Testis (tissue), 5 donors: ENCODE data around the gene ALPI. TPM values are rescaled to one million over a fixed set of nuclear protein-coding genes. Genes with fewer than 3 reads are reported as not detected.
"Not testable (repeated sequence)": the region's sequence is repeated elsewhere in the genome, so short reads cannot be mapped to it uniquely, and the experiment has no call there.

Experiments
- DNase-seq: peaks from one replicate; pipeline ENCODE4 v3.0.0-alpha.2; 2019
- H3K27ac ChIP-seq, 2 donors: fragments of 200-600 bp; sonication (generic); one replicate each; pipeline ENCODE4 v1.5.1; 2019
- H3K27me3 ChIP-seq: fragments of 200-600 bp; sonication (generic); one replicate; pipeline ENCODE4 v1.5.1; 2019
- H3K36me3 ChIP-seq: fragments of 200-600 bp; sonication (generic); one replicate; pipeline ENCODE4 v1.5.1; 2017; ENCODE audit warnings: low read depth; ENCODE audit errors: missing control alignments
- H3K4me1 ChIP-seq: fragments of 200-600 bp; sonication (generic); one replicate; pipeline ENCODE4 v1.5.1; 2019
- H3K4me3 ChIP-seq, 2 donors: fragments of 200-600 bp; sonication (generic); one replicate each; pipeline ENCODE4 v1.5.1; 2017 to 2019
- H3K9me3 ChIP-seq: fragments of 200-600 bp; sonication (generic); one replicate; pipeline ENCODE4 v1.5.1; 2017
- POLR2A ChIP-seq: fragments of 450-650 bp; IDR thresholded peaks from one replicate; pipeline ENCODE4 v1.6.1; 2017; ENCODE audit warnings: antibody characterized with exemption, mild to moderate bottlenecking, moderate library complexity
- WGBS, 2 donors: methylation state at CpG; one replicate each; pipeline ENCODE4 v1.1.5; 2018; 5-methylcytosine and 5-hydroxymethylcytosine counted together
- intact Hi-C: fragments of 100-400 bp; cut with DNase I; formaldehyde crosslinking; loops from one replicate; pipeline ENCODE4 v1.15.1; 2023; ENCODE audit warnings: low total_unique reads
- long read RNA-seq, 2 donors: transcript quantifications; one replicate each; lab custom pipeline, GENCODE V29; 2026
- polyA plus RNA-seq: library from polyadenylated mRNA; stranded (reverse); fragments of 350-450 nt; fragmentation: Illumina TruSeq; extraction: RNeasy Lipid Tissue Mini Kit (QIAGEN cat#74804); gene quantifications from one replicate; pipeline ENCODE4 v1.2.3, GENCODE V29; 2014; ENCODE audit warnings: low read depth, low replicate concordance; ENCODE audit not compliant: insufficient read depth
- total RNA-seq, 2 donors: library from RNA; depleted of rRNA; stranded (reverse); fragments of >200 nt; gene quantifications; one replicate each; pipeline ENCODE4 v1.2.3, GENCODE V29; 2016
- TF ChIP-seq, protein P1 (sequence below), 3 experiments: fragments of 450-650 bp in 2 of 3; fragments of 200-600 bp in 1 of 3; sonication (generic) in 1 of 3; IDR thresholded peaks; one replicate each; pipeline ENCODE4 v1.5.1; 2016 to 2019; ENCODE audit warnings: antibody characterized with exemption in 3 of 3, mild to moderate bottlenecking in 2 of 3, moderate library complexity in 1 of 3

The ALPI gene
- total RNA-seq (under 1 TPM in 1 of 2 donors, not detected in 1; 0.43 TPM), polyA plus RNA-seq (0.16 TPM)
- long read RNA-seq, donor 1 = 0 reads
- long read RNA-seq, donor 2 = 0 reads

DNA sequence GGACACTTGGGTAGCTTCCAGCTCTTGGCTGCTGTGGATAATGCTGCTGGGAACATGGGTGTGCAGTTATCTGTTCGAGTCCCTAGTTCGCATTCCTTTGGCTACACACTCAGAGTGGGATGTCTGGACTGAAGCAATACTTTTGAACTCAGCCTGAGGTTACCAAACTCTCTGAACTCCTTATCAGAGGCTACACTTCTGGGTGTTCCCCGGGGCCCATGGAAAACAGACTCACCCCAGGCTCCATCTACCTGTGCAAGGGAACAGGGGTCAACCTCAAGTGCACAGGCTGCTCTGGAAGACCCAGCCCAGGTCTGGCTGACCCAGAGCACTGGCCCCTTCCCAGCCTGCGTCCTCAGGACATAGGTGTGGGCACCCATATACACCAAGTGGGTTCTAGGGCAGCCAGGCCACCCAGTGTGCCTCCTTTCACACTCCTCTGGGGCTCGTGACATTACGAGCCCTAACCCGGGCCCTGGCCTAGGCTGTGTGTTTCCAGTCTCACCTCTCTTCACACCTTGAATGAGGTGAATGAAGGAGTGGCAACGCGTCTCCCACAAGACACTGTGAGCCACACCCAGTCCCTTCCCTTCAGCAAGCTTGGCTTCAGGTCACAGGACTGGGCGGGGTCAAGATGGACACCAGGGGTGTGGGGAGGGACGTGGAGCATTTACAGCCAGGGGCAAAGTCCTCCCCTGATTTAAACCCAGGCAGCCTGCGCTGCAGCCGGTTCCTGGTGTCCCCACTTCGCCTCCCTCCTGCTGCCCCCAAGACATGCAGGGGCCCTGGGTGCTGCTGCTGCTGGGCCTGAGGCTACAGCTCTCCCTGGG, at the start of gene ALPI:
Gene ALPI (plus strand): TSS at position 728 of the 830 bp plus-strand sequence. CDS start 47 bp downstream, at position 775.
- Histone ChIP-seq H3K9me3 (no peaks in the 10 kb centered on the region), H3K27ac (no peak within 1 kb of the TSS), H3K27me3 (no peaks in the 10 kb centered on the region), H3K4me1 (no peaks in the 10 kb centered on the region), H3K4me3 (no peak within 1 kb of the TSS), H3K36me3 (no peaks in the 10 kb centered on the region)
- DNase-seq = no peak
- no peak for TF ChIP-seq POLR2A
- TF ChIP-seq, protein P1, sequence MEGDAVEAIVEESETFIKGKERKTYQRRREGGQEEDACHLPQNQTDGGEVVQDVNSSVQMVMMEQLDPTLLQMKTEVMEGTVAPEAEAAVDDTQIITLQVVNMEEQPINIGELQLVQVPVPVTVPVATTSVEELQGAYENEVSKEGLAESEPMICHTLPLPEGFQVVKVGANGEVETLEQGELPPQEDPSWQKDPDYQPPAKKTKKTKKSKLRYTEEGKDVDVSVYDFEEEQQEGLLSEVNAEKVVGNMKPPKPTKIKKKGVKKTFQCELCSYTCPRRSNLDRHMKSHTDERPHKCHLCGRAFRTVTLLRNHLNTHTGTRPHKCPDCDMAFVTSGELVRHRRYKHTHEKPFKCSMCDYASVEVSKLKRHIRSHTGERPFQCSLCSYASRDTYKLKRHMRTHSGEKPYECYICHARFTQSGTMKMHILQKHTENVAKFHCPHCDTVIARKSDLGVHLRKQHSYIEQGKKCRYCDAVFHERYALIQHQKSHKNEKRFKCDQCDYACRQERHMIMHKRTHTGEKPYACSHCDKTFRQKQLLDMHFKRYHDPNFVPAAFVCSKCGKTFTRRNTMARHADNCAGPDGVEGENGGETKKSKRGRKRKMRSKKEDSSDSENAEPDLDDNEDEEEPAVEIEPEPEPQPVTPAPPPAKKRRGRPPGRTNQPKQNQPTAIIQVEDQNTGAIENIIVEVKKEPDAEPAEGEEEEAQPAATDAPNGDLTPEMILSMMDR (IDR thresholded peaks at IDR 0.05) = no peak
- 87 to 90% methylated on average over 7 to 11 of the region's 14 CpGs for WGBS, 2 donors
- intact Hi-C loops = no loop called here

DNA sequence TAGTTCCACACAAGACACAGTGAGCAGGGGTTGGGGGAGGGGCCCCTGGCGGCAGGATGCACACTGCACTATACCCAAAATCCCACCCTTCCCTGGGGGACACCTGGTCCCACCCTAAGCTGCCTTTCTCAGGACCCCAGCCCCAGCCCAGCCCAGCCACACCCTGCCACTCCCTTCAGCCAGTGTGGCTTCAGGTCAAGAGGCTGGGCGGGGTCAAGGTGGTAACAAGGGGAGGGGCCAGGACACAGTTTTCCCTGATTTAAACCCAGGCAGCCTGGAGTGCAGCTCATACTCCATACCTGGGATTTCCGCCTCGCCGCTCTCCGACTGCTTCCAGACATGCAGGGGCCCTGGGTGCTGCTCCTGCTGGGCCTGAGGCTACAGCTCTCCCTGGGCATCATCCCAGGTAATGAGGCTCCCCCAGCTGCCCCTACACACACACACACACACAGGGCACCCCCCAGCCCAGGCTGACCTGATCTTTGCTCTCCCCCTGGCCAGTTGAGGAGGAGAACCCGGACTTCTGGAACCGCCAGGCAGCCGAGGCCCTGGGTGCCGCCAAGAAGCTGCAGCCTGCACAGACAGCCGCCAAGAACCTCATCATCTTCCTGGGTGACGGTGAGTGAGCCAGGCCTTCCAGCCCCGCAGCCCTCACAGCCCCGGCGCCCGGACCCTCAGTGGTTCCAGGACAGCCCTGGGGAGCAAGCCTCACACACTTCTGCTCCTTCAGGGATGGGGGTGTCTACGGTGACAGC, 49.2 kb upstream of the ALPI start, which contains the start of gene ALPG:
Gene ALPG (plus strand): TSS at position 289 of the 755 bp plus-strand sequence. CDS start 51 bp downstream, at position 340.
- intact Hi-C loops = no loop called here
- TF ChIP-seq POLR2A = no peak
- TF ChIP-seq, protein P1 (IDR thresholded peaks at IDR 0.05) = no peak
- no peak within 1 kb of the TSS for H3K4me3 ChIP-seq
- H3K9me3 ChIP-seq = no peaks in the 10 kb centered on the region
- DNase-seq = no peak
- WGBS, 2 donors = 91 to 93% methylated on average over 8 to 17 of the region's 17 CpGs
- no peaks in the 10 kb centered on the region for H3K4me1 ChIP-seq
- no peaks in the 10 kb centered on the region for H3K36me3 ChIP-seq
- no peaks in the 10 kb centered on the region for H3K27me3 ChIP-seq
- H3K27ac ChIP-seq = no peak within 1 kb of the TSS

GRCh38 chr2:232407428-232408150, 48.4 kb upstream of the ALPI start:
- H3K27ac ChIP-seq, H3K4me1 ChIP-seq, H3K36me3 ChIP-seq, DNase-seq, H3K4me3 ChIP-seq, H3K27me3 ChIP-seq, intact Hi-C loops, H3K9me3 ChIP-seq: not testable (repeated sequence)
- 89 to 92% methylated on average over 24 to 30 of the region's 30 CpGs for WGBS, 2 donors

GRCh38 chr2:232408269-232408668, 47.7 kb upstream of the ALPI start:
- H3K9me3 ChIP-seq, H3K27me3 ChIP-seq, H3K4me1 ChIP-seq, intact Hi-C loops, H3K36me3 ChIP-seq, H3K27ac ChIP-seq, DNase-seq, H3K4me3 ChIP-seq: not testable (repeated sequence)
- WGBS, 2 donors = 71 to 94% methylated on average over 1 to 10 of the region's 10 CpGs

- intact Hi-C loops, H3K4me1 ChIP-seq: not testable (repeated sequence)
- WGBS, 2 donors = 21 to 67% methylated on average over 9 to 37 of the region's 40 CpGs
Observed at GRCh38 chr2:232409617-232410016, 46.3 kb upstream of the ALPI start.

More at GRCh38 chr2:232409617-232410016, 46.3 kb upstream of the ALPI start:
- H3K27me3 ChIP-seq, H3K9me3 ChIP-seq, DNase-seq, H3K36me3 ChIP-seq, H3K4me3 ChIP-seq, H3K27ac ChIP-seq: not testable (repeated sequence)
